WTC11 (cell line): Measurements from ENCODE around the gene PARVB. TPM values are rescaled to one million over a fixed set of nuclear protein-coding genes. Genes with fewer than 3 reads are reported as not detected.

Experiments used
- ATAC-seq: fragments of 200-7000 bp; cut with Tn5 transposase; 2 replicates; pipeline ENCODE4 v1.10.0; 2021; ENCODE audit warnings: mild to moderate bottlenecking, moderate library complexity
- CTCF ChIA-PET: fragments of 300-600 bp; sonication (Branson Sonifier 250); formaldehyde crosslinking; loops from one replicate; lab custom pipeline; 2021; ENCODE audit warnings: antibody characterized with exemption; lab: Charles Lee
- POLR2A ChIA-PET: fragments of 350-600 bp; sonication (Branson Sonifier 250); formaldehyde crosslinking; loops from one replicate; lab custom pipeline; 2021; ENCODE audit warnings: antibody characterized with exemption; lab: Charles Lee
- DNase-seq: peaks from one replicate; pipeline ENCODE4 v3.0.0; 2021; ENCODE audit warnings: low spot score
- H3K27ac Mint-ChIP-seq: 2 replicates; pipeline ENCODE4 v1.8.0; 2021; ENCODE audit warnings: mixed read lengths
- H3K27me3 Mint-ChIP-seq: 2 replicates; pipeline ENCODE4 v1.8.0; 2021; ENCODE audit warnings: low read depth, mild to moderate bottlenecking, moderate library complexity, mixed read lengths
- H3K36me3 Mint-ChIP-seq: 2 replicates; pipeline ENCODE4 v1.8.0; 2021; ENCODE audit warnings: mixed read lengths
- H3K4me1 Mint-ChIP-seq: 2 replicates; pipeline ENCODE4 v1.8.0; 2022; ENCODE audit warnings: mixed read lengths
- H3K4me3 Mint-ChIP-seq: 2 replicates; pipeline ENCODE4 v1.8.0; 2021; ENCODE audit warnings: mild to moderate bottlenecking, moderate library complexity, mixed read lengths
- H3K9me3 Mint-ChIP-seq: 2 replicates; pipeline ENCODE4 v1.8.0; 2021; ENCODE audit warnings: mixed read lengths
- AR ChIP-seq: fragments of 250-450 bp; sonication (Bioruptor Pico); IDR thresholded peaks from 2 replicates; pipeline ENCODE4 v1.9.0; 2021; ENCODE audit warnings: mild to moderate bottlenecking
- ATF1 ChIP-seq: sonication (generic); formaldehyde crosslinking; IDR thresholded peaks from 2 replicates; pipeline ENCODE4 v1.8.1; 2023; ENCODE audit warnings: mild to moderate bottlenecking, moderate library complexity, missing genetic modification reagents
- CREM ChIP-seq: sonication (generic); formaldehyde crosslinking; IDR thresholded peaks from 2 replicates; pipeline ENCODE4 v1.8.1; 2022; ENCODE audit warnings: mild to moderate bottlenecking, missing genetic modification reagents, moderate library complexity
- ELF4 ChIP-seq: sonication (generic); formaldehyde crosslinking; IDR thresholded peaks from 2 replicates; pipeline ENCODE4 v1.8.1; 2022; ENCODE audit warnings: low read depth, mild to moderate bottlenecking, moderate library complexity, missing genetic modification reagents
- FOXJ3 ChIP-seq: sonication (generic); formaldehyde crosslinking; IDR thresholded peaks from 2 replicates; pipeline ENCODE4 v1.9.0; 2021; ENCODE audit warnings: missing genetic modification reagents, mild to moderate bottlenecking, borderline replicate concordance
- GRHL2 ChIP-seq: fragments of 250-450 bp; sonication (Bioruptor Pico); IDR thresholded peaks from 2 replicates; pipeline ENCODE4 v1.8.0; 2022; ENCODE audit warnings: mild to moderate bottlenecking, moderate library complexity; ENCODE audit not compliant: insufficient replicate concordance, severe bottlenecking
- GTF2I ChIP-seq: fragments of 250-450 bp; sonication (Bioruptor Pico); conservative IDR thresholded peaks from 2 replicates; pipeline ENCODE4 v1.4.0; 2021; ENCODE audit warnings: mild to moderate bottlenecking
- HMGA2 ChIP-seq: fragments of 250-450 bp; sonication (Bioruptor Pico); IDR thresholded peaks from 2 replicates; pipeline ENCODE4 v1.4.0; 2021; ENCODE audit warnings: mild to moderate bottlenecking, moderate library complexity
- JAZF1 ChIP-seq: fragments of 250-450 bp; sonication (Bioruptor Pico); IDR thresholded peaks from 2 replicates; pipeline ENCODE4 v1.9.0; 2021; ENCODE audit warnings: moderate library complexity, mild to moderate bottlenecking, inconsistent platforms
- SMAD3 ChIP-seq: sonication (generic); formaldehyde crosslinking; IDR thresholded peaks from 2 replicates; pipeline ENCODE4 v1.8.0; 2022; ENCODE audit warnings: missing genetic modification reagents, mild to moderate bottlenecking, borderline replicate concordance
- SOX15 ChIP-seq: fragments of 250-450 bp; sonication (Bioruptor Pico); IDR thresholded peaks from 2 replicates; pipeline ENCODE4 v1.9.0; 2021; ENCODE audit warnings: mild to moderate bottlenecking
- ZNF138 ChIP-seq: sonication (generic); formaldehyde crosslinking; conservative IDR thresholded peaks from 2 replicates; pipeline ENCODE4 v1.8.1; 2022; ENCODE audit warnings: mild to moderate bottlenecking, moderate library complexity, missing genetic modification reagents
- ZNF232 ChIP-seq: sonication (generic); formaldehyde crosslinking; IDR thresholded peaks from 2 replicates; pipeline ENCODE4 v1.8.0; 2022; ENCODE audit warnings: mild to moderate bottlenecking, missing genetic modification reagents
- ZNF416 ChIP-seq: fragments of 250-450 bp; sonication (Bioruptor Pico); IDR thresholded peaks from 2 replicates; pipeline ENCODE4 v1.9.0; 2021; ENCODE audit warnings: mild to moderate bottlenecking, inconsistent platforms
- ZNF512 ChIP-seq: sonication (generic); formaldehyde crosslinking; IDR thresholded peaks from 2 replicates; pipeline ENCODE4 v1.8.1; 2022; ENCODE audit warnings: missing genetic modification reagents, borderline replicate concordance
- total RNA-seq: library from RNA; stranded (reverse); gene quantifications from 3 replicates; pipeline ENCODE4 v1.2.3, GENCODE V29; 2021
- TF ChIP-seq, protein P1 (sequence below): sonication (generic); formaldehyde crosslinking; conservative IDR thresholded peaks from 2 replicates; pipeline ENCODE4 v1.8.1; 2022; ENCODE audit warnings: mild to moderate bottlenecking, missing genetic modification reagents
- TF ChIP-seq, protein P2 (sequence below): fragments of 200-600 bp; IDR thresholded peaks from 2 replicates; pipeline ENCODE4 v1.8.0; 2022; ENCODE audit warnings: antibody characterized with exemption
- TF ChIP-seq, protein P3 (sequence below): sonication (generic); formaldehyde crosslinking; IDR thresholded peaks from 2 replicates; pipeline ENCODE4 v1.8.0; 2022; ENCODE audit warnings: mild to moderate bottlenecking, missing genetic modification reagents

The PARVB gene
- total RNA-seq, 1 experiment from 2014 or later, result 3.3 TPM

GRCh38 chr22:44097263-44098020, 73.3 kb downstream of the PARVB start (continued):
- TF ChIP-seq AR (CRISPR knock-in tag) (no peak), ZNF512 (CRISPR knock-in tag) (no peak), HMGA2 (CRISPR knock-in tag) (no peak), ATF1 (CRISPR knock-in tag) (no peak)
- TF ChIP-seq, protein P1, sequence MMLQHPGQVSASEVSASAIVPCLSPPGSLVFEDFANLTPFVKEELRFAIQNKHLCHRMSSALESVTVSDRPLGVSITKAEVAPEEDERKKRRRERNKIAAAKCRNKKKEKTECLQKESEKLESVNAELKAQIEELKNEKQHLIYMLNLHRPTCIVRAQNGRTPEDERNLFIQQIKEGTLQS (CRISPR knock-in tag), result no peak

DNA sequence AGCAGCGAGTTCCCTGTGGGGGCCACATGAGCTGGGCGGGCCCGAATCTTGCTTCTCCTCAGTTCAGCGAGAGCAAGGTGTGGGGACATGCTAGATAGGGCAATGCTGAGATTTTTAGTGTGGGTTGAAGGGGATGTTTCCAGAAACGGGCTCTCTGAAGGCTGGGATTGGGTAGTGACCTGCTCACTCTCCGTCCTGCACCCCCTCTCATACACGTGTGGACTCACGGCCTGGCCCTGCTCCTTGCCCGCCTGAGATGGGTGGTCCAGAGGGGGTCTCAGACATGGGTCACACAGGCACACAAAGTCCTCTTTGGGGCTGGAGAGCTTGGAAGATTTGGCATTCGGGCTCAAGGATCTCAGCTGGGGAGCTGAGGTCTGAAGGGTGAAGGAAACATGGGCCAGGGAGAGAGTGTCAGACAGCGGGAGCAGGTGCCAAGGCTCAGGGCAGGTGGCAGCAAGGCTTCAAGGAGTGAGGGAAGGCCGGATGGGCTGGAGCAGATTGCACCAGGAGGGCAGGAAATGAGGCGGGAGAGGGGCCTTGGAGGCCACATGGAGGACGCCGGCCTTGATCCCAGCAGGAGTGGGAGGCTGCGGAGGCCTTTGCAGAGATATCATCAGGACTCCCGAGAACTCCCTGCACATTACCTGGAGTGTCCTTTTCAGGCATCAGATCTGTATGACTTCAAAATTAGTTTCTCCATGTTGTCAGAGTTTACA, 74.1 kb downstream of the PARVB start:
- peaks cover 4% of the 10 kb centered on the region for H3K4me1 Mint-ChIP-seq
- DNase-seq, result no peak
- peaks cover 6% of the 10 kb centered on the region; the same call in 1 of the 2 replicates for H3K9me3 Mint-ChIP-seq
- TF ChIP-seq JAZF1, result no peak
- TF ChIP-seq SMAD3 (CRISPR knock-in tag), result no peak
- no peak for TF ChIP-seq SOX15 (CRISPR knock-in tag)
- TF ChIP-seq ELF4 (CRISPR knock-in tag), result no peak
- no peak for TF ChIP-seq ZNF138 (CRISPR knock-in tag)
- H3K36me3 Mint-ChIP-seq, result peaks cover 8% of the 10 kb centered on the region; the same call in 1 of the 2 replicates
- ChIA-PET POLR2A (interaction anchor here (1.0 kb wide), 1 partner anchor 47 kb away, joined by 3 read pairs; no protein-coding TSS in a partner anchor), CTCF (interaction anchor here (2.0 to 2.5 kb wide), 2 partner anchors 12 to 17 kb away, joined by 5 to 11 read pairs; no protein-coding TSS in a partner anchor)
- ATAC-seq, result no peak
- H3K27ac Mint-ChIP-seq, result no peak overlapping the region
- no peaks in the 10 kb centered on the region for H3K27me3 Mint-ChIP-seq
- H3K4me3 Mint-ChIP-seq, result no peak overlapping the region

GRCh38 chr22:44098966-44099530, 74.9 kb downstream of the PARVB start:
- no peaks in the 10 kb centered on the region for H3K27me3 Mint-ChIP-seq
- peaks cover 8% of the 10 kb centered on the region; the same call in 1 of the 2 replicates for H3K36me3 Mint-ChIP-seq
- DNase-seq (no peak), ATAC-seq (no peak)
- ChIA-PET POLR2A (no interaction called here), CTCF (interaction anchor here (0.6 to 2.5 kb wide), 4 partner anchors 13 to 92 kb away, joined by 5 to 11 read pairs (median 7); no protein-coding TSS in a partner anchor)
- H3K4me1 Mint-ChIP-seq, result peaks cover 4% of the 10 kb centered on the region
- H3K4me3 Mint-ChIP-seq, result no peak overlapping the region
- H3K27ac Mint-ChIP-seq, result no peak overlapping the region
- peaks cover 6% of the 10 kb centered on the region; the same call in 1 of the 2 replicates for H3K9me3 Mint-ChIP-seq
- TF ChIP-seq, protein P2, sequence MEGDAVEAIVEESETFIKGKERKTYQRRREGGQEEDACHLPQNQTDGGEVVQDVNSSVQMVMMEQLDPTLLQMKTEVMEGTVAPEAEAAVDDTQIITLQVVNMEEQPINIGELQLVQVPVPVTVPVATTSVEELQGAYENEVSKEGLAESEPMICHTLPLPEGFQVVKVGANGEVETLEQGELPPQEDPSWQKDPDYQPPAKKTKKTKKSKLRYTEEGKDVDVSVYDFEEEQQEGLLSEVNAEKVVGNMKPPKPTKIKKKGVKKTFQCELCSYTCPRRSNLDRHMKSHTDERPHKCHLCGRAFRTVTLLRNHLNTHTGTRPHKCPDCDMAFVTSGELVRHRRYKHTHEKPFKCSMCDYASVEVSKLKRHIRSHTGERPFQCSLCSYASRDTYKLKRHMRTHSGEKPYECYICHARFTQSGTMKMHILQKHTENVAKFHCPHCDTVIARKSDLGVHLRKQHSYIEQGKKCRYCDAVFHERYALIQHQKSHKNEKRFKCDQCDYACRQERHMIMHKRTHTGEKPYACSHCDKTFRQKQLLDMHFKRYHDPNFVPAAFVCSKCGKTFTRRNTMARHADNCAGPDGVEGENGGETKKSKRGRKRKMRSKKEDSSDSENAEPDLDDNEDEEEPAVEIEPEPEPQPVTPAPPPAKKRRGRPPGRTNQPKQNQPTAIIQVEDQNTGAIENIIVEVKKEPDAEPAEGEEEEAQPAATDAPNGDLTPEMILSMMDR, result no peak
- TF ChIP-seq ZNF416 (no peak), SOX15 (CRISPR knock-in tag) (no peak), GRHL2 (CRISPR knock-in tag) (no peak), CREM (no peak), ZNF232 (CRISPR knock-in tag) (no peak), SMAD3 (CRISPR knock-in tag) (no peak), FOXJ3 (CRISPR knock-in tag) (no peak), GTF2I (no peak)
- TF ChIP-seq, protein P3, sequence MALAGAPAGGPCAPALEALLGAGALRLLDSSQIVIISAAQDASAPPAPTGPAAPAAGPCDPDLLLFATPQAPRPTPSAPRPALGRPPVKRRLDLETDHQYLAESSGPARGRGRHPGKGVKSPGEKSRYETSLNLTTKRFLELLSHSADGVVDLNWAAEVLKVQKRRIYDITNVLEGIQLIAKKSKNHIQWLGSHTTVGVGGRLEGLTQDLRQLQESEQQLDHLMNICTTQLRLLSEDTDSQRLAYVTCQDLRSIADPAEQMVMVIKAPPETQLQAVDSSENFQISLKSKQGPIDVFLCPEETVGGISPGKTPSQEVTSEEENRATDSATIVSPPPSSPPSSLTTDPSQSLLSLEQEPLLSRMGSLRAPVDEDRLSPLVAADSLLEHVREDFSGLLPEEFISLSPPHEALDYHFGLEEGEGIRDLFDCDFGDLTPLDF (CRISPR knock-in tag), result no peak
- TF ChIP-seq, protein P1 (CRISPR knock-in tag), result no peak
